ENCODE data around the gene KRT35.

KRT35 gene

GRCh38 chr17:41481036-41481435 lies at the start of gene KRT35:
TSS of gene KRT35 (minus strand) at chr17:41481151. CDS start at chr17:41481097, 54 bp downstream.
- DNase-seq = no peak

DNA sequence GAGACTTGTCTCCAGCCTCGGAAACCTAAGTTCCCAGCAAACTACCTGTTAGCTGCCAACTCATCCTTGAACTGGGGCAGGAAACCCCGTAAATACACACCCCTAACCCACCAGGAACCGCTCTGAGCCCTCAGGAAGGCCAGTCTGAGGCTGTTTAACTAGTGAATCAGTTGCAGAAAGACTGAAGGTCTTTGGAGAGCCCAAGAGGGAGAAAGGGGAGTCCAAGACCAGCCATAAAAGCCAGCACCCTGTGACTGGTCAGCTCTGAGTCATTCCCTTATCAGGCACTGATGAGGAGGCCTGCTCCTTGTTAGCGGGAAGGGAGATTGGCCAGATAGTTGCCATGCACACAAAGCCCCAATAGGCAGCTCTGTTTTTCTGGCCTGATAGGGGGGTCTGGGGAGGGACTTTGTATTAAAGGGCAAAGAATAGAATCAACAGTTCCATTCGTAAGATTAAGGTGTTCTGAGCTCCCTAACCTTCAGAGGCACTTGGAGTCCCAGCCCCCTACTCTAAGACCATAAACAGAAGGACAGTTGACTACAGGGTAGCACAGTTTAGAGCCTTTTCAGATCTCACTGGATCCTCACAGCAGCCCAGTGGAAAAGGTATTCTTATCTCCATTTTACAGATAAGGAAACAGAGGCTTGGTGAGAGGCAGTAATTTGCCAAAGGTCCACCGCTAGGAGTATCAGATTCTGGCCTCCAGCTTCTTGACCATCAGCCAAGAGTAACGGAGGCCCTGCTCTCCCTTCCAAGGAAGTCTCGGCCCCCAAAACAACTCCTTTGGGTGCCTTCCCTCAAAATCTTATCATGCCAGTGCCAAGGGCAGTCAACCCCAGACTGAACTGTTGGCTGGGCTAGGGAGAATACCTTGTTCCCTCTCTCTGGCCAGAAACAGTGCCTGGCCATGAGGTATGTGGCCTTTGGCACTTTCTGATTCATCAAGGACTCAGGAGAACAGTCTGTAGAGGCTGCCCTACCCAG lies 49.4 kb upstream of the KRT35 start:
- DNase-seq = no peak

DNA sequence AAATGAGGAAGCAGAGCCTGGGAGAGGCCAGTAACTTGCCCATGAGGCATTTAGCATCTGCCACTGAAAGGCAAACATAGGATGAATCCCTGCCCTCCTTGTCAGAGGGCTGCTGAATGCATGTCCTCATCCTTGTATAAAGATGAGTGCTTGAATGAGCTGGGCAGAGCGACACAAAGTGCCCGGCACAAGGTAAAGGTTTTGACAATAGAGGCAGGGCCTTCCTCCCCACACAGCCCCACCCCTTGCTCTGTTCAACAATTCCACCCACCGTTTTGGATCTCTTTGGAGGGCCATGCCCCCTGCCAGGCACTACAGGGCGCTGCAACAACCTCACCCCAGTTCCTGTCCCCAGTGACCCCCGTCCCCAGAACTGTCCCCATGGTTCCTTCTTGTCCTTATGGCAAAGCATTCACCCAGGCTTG lies 48.6 kb upstream of the KRT35 start:
- DNase-seq = no peak

GRCh38 chr17:41528959-41529353 lies 48.0 kb upstream of the KRT35 start:
- no peak for DNase-seq

DNA sequence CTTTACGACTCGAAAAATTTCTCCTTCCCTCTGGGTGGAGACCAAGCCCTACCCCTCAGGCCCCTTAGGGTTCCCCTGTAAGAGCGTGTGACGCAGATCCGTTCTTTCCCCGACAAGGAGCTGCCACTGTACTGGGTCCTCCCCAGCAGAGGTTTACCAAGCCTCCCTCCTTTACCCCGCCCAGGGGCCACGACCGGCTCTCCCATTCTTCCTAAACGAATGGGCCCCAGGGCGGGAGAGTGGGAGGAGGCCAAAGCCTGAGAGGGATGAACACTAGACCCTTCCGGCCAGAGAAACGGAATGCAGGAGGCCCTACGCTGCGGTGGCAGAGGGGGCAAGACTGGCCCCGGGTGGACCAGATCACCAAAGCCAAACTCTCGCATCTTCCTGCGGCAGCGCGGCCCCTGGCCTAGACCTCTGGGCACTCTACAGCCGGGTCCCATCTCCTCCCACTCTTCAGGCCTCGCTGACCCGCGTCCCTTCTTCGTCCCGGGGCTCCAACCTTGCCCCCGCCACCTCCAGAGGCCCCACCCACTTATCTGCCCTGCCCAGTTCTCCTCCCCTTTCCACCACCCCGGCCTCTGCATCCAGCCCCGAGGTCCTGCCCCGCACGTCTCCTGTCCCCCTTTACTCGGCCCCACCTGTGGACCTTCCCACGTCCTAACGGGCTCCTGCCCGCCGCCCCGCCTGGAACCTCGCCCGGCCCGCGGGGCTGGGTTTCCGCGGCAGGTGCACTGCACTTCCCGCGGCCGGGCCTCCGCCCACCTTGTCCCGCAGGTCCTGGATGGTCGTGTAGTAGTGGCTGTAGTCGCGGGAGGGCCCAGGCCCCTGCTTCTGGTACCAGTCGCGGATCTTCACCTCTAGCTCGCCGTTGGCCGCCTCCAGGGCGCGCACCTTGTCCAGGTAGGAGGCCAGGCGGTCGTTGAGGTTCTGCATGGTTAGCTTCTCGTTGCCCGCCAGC lies 46.4 kb upstream of the KRT35 start:
- DNase-seq = no peak

DNA sequence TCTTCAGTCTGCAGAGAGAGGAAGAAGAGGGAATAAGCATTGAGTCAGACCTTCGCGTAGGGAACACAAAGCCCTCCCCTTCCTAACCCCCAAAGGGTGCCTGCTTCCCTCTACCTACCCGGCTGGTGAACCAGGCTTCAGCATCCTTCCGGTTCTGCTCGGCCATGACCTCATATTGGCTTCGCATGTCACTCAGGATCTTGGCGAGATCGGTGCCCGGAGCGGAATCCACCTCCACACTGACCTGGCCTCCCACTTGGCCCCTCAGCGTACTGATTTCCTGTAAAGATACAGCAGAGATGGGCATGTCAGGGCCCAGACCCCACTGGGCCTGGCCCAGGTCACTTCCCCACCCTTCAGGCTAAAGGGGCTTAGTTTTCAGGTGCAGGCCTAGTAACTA lies 43.3 kb upstream of the KRT35 start:
- DNase-seq = no peak

- no peak for DNase-seq
Measured at GRCh38 chr17:41523787-41524186, 42.8 kb upstream of the KRT35 start.

GRCh38 chr17:41523225-41523593 lies 42.3 kb upstream of the KRT35 start:
- DNase-seq = no peak

DNA sequence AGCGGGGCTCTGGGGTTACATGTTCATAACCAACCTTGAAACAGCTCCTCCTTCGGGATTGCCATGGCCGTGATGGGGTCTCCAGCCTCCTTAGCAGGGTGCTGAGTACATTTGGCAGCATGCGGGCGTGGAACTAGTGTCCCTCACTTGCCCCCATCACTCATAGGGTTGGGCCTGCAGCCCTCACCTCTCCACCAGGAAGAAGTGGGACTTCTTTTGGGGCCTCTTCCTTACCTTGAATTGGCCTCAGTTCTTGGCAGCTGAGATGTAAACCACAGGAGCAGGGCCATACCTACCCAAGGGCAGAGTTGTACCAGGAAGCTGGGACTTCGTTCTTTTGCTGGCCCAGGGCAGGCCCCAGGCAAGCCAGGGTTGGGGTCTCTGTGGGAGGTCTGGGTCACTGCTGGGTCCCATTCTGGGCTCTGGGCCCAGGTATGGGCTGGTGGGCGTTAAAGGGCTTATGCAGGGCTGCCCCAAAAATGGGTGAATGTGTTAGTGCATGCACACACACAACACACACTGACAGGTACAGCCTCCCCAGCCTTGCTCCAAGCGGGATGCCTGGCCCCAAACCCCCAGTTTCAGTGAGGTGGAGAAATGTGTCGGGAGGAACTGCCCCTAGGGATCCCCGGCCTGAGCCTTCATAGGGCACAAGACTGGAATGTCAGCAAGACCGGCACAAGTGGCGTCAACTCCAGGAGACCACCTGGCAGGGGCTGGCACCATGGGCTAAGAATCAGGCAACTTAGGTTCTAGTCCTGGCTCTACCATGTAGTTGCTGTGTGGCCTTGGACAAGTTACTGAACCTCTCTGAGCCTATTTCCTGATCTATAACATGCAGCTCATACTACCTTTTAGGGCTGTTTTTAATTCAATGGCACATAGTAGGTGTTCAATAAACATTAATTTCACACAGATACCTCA lies 41.6 kb upstream of the KRT35 start:
- DNase-seq = no peak

GRCh38 chr17:41521574-41522261 lies 40.8 kb upstream of the KRT35 start:
- no peak for DNase-seq

DNA sequence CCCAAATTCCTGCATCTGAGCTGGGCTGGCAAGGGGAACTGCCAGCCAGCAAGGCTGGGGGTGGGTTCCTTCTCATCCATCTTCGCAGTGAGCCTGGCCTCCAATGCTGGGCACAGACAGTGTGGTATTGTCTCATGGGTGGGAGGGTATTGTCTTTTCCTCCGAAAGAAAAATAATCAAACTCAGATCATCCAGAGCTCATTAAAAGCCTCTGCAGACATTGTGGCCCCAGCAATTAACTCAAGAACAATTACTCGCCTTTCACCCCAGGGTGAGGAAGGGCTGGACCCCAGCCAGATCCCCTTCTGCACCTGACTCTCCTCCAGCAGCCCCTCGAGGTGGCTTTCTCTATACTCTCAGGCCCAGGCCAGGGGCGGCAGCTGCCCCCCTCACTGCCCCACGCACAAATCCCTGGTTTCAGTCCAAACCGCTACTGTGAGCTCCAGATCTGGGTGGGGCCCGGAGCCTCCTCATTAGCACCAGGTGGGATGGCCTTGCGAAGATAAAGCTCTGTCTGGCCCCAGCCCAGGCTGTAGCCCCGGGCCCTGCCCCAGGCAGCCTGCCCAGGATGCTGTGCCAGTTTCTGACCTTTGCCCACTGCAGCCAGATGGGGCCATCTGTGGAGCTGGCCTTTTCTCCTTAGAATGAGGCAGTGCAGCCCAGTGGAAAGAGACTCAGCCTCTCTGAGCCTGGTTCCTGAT lies 40.0 kb upstream of the KRT35 start:
- DNase-seq = no peak

DNA sequence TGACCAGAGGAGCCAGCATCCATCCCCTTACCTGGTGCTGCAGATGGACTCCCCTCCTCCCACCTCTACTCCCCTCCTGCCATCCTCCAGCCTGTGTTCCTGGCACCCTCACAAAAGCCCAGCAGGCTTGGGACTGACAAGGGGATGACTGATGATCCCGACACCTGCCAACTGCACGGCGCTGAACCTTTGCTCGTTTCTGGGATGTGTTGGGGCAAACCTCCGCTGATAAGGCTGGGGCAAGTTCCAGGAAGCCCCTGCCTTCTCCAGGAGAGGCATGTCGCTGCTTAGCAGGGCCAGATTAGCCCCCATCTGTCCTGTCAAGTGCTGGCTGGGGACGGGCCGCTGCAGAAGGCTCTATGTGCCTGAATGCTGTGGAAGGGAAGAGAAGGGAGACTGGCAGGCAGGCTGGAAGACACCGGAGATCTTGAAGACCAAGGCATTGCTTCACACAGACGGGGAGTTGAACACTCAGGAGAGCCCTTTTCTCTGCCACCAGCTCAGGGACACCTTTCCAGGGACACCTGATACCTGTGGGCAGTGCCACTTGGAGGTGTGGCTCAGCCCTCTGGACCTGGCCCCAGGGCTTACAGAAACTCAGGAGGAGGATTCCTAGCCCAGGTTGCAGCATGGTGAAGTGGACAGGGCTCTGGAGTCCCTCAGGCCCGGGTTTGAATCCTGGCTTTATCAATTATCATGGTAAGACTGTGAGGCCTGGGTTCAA lies 38.7 kb upstream of the KRT35 start:
- peak; percentile 6 for DNase-seq

DNA sequence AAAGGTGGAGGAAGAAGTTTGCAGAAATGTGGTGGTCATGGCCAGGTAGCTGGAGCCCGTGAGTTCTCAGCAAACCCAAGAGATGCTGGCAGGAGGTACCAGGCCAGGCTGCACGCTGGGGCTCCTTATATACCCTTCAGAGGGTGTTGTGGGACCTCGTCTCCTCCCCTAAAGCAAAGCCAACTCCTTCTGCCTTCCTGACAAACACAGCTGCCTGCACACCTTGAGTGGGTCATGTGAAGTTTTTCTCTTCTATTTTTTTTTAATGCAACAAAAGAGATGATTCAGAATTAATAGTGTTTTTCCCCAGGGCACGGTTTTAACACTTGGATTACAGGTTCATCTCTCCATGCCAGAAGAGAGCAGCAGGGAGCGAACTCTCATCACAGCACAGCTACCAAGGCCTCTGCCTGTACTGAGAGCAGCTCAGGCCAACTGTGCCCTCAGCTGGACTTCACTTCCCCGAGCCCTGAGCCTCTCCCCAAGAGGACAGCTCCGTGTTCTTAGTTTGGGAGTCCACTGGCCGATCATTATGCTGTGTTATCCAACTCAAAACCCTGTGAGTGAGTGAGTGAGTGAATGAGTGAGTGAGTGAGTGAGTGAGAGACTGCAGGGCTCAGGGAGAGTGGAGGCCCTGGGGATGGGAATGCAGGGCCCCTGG lies 38.0 kb upstream of the KRT35 start, which contains the start of gene KRT15:
Gene KRT15, minus strand, starts transcription at position 102 of the 661 bp plus-strand sequence. Its CDS starts 63 bp downstream, at position 39.
- no peak for DNase-seq

- no peak for DNase-seq
Measured at GRCh38 chr17:41518031-41518430, 37.1 kb upstream of the KRT35 start.

- DNase-seq = no peak
Measured at GRCh38 chr17:41516830-41517283, 35.9 kb upstream of the KRT35 start.

DNA sequence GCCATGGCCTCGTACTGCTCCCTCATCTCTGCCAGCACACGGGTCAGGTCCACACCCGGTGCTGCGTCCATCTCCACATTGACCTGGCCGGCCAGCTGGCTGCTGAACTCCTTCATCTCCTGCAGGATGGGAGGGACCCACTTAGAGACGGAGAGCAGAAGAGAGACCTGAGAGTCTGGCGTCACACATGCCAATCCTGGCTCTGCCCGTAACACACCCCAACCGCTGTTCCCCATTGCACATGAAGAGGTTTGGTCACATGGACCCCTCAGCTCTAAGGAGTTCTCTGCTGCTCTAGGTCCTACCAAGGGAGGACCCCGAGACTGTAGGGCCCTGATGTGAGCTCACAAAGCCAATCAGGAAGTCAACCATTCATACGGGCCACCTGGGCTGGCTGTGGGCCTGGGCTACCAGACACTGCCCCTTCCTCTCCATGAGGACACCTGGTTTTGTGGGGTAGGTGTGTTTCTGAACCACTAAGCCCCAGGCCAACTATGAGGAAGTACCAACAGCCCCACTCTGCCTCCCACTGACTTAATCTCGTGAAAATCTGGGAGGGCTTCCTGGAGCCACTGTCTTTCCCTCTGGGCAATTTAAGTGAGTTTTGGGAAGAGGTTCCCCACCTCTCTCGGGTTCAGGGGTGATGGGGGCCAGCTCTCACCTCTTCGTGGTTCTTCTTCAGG lies 35.3 kb upstream of the KRT35 start:
- DNase-seq = no peak

DNA sequence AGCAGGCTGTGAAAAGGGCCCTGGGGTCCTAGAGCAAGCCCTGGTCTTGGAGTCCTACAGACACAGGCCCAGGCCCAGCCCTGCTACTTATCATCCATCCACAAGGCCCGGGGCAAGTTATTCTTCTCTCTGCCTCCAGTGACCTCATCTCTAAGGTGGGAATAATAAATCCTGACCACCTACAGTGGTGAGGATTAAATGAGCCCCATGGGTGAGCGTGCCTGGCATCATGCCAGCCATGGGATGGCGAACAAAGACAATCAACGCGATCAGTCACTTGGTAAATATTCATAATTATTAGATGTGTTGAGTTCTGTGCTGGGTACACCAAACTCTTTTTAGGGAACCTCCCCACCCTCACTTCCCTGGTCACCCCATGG lies 32.2 kb upstream of the KRT35 start:
- no peak for DNase-seq

GRCh38 chr17:41512546-41513167 lies 31.7 kb upstream of the KRT35 start:
- DNase-seq = no peak

DNA sequence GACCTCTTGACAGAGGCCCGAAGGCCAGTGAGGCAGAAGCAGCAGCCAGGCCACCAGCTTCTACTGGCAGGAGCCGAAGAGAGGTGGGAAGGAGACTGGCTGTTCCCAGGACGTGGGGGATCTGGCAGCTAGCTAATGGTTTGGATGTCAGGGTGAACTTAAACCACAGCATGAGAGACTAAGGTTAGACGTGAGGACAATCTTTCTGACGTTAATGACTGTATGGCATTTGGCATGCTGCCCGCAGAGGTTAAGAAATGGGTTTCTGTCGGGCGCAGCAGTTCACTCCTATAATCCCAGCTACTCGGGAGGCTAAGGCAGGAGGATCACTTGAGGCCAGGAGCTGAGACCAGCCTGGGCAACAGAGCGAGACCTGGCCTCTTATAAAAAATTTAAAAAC lies 30.8 kb upstream of the KRT35 start:
- no peak for DNase-seq
